T-helper 9 cell (primary cell): ENCODE data around the gene CRTC1.

Experiments used
- DNase-seq: peaks from one replicate; pipeline ENCODE4 v3.0.0-alpha.2; 2020

Gene CRTC1

GRCh38 chr19:18751571-18751970, 68.1 kb downstream of the CRTC1 start:
- no peak for DNase-seq

DNA sequence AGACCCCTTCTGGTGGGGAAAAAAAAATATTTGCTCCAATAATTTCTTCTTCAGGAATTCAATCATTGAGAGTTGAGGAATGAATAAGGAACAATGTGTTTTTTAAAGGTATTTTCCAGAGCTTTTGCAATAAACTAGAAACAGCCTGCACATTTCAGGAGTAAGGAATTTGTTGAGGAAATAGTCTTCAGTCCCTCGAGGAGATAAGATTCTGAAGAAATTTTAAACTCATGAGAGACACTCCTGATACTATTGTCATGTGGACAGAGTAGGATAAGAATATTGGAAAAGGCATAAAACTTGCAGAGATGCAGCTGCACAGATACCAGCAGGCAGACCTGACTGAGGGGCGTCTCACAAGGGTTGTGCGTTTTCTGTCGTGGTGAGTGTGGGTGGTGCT, 71.0 kb downstream of the CRTC1 start:
- no peak for DNase-seq

GRCh38 chr19:18756896-18757295, 73.4 kb downstream of the CRTC1 start:
- no peak for DNase-seq

DNA sequence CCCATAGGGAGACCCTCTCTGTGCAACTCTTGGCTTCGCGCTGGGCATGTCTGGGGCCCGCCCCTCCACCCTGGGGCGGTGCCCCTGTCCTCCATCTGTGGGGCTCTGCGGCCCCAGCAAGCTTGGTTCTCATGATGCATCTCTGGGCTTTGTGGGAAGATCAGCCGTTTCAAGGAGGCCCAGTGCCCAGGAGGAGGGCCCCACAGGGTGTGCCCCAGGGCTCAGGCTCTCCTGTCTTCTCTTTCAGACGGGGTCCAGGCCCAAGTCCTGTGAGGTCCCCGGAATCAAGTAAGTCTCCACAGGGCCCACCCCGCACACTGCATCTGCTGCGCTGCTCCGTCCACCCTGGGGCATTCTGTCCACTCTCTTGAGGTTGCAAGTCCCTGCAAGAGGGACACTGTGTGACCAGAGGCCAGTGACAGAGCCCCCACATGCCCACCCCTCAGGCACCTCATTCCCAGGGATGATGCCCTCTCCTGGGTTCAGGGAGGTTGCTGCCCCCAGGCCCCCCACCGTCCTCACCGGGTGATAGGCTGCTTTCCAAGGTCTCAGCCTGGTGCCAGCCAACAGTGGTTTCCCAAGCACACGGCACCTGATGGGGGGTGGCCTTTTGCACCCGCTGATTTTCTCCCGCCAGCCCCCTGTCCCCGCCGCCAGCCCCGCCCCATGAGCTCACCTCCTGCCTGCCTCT, 76.0 kb downstream of the CRTC1 start:
- DNase-seq, result no peak

- DNase-seq, result no peak
These were observed 76.5 kb downstream of the CRTC1 start for GRCh38 chr19:18759995-18760426.

DNA sequence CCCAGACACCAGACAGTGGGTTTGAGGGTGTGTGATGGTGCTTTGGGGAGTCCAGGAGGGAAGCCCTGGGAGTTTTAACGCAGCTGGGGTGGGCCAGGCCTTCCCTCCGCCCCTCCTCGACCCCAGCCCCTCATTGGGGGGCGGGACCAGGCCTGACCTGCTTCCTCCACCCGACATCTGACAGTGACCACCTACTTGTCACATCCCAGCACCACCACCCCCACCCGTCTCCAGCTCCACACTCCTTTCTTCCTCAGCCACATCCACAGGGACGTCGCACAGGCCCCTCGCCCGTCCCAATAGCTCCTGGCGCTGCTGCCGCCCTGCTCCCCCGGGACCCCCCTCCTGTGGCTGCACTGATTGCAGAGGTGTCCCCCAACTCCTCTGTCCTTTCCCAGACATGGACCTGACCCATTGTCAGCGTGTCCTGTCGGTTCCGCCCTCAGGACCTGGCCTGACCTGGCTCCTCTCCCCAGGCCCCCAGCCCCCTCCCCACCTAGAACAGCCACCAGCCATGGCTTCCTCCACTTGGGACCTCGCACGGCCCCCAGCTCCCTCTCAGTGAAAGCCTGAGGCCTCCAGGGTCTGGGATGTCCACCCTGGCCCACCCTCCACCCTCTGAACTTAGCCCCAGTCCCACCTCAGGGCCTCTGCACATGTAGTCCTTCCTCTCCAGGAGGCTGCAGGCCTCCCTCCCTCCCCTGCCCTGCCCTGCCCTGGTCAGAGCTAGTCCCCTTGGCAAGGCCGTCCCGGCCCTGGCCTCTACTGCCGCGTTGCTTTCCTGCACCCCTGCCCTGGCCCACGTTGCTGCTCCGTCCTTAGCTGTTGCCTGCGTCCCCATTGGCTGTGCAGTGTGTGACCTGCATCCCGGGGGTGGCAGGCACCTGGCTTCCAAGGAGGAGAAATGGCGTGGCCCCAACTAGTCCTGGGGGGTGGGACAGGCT, 77.2 kb downstream of the CRTC1 start:
- DNase-seq, result no peak

DNA sequence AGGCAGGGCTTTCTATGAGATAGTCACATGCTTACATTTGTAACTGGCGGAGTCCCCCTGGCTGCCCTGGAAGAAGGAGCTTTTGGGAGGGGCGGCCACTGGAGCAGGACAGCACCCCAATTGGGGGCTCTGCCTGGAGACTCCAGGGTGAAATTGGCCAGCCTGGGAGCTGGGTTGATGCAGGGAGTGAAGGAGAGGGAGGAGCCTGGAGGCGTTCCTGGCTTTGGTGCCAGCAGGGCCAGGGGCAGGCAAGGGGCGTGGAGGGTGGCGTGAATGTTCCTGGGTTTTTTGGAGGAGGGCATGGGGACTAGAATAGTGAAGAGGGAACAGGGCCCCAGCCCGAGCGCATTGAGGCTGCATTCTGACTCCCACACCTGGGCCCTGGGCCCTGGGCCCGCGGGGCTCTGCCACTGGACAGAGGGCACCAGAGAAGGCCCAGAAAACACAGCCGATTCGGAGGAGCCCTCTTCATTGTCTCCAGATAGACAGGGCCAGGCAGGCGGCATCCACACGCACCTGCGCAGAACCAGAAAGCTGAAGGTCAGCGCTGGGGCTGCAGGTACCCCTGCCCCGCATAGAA, 78.1 kb downstream of the CRTC1 start:
- DNase-seq, result no peak

DNA sequence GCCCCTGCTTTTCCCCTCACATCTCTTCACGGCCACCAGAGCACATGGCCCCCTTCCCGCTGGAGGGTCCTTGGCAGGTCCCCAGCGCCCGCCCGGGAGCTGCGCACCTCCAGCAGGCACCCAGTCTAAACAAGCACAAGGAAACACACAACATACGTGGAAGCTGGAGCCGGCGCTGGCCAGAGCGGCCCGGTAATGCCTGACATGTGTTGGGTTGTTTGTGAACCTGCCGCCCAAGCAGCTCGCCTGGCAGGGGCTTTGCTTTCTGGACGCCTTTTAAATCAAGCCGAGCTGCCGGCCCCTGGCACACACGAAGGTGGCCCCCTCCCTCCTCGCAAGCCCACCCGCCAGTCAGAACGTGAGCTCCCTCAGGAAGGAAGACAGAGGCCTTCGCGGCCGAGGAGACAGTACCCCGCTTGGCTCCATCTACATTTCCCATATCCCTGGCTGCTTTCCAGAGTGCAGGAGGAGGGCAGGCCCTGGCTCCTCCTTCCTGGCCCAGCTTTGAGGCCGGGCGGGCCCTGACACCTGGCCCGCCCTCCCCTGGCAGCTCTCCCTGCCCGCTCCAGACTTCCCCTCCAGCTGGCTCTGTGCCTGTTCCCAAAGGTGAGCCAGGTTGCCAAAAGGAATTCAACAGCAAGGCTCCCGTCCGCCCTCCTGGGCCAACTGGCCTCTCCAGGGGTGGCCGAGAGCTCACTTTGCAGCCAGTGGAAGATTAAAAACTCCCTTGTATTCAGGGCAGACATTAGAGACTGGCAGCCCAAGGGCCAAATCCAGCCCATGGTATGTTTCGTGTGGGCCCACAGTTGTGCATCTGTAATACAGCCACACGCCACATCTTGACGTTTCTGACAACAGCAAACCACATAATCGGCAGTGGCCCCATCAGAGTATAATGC, 78.9 kb downstream of the CRTC1 start:
- DNase-seq, result no peak

GRCh38 chr19:18763674-18764590, 80.5 kb downstream of the CRTC1 start:
- DNase-seq, result no peak

DNA sequence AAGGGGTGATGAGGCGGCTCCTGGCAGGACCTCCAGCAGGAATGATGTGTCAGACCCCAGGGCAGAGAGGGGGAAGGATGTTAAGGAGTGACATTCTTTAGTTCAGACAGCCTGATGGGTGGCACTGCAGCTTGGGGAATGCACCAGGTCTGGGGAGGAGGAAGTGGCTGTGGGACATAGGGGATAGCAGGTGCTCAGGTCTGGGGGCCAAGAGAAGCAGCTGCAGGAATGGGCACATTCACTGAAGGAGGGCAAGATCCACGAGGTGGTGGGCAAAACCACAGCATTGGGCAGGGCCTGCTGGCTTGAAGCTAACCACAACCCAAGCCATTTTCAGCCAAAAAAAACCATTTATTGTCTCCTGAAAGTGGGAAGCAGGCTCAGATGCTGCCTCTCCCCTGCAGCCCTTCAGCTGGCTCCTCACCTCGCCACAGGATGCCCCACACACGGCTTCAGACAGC, 81.1 kb downstream of the CRTC1 start:
- no peak for DNase-seq

DNA sequence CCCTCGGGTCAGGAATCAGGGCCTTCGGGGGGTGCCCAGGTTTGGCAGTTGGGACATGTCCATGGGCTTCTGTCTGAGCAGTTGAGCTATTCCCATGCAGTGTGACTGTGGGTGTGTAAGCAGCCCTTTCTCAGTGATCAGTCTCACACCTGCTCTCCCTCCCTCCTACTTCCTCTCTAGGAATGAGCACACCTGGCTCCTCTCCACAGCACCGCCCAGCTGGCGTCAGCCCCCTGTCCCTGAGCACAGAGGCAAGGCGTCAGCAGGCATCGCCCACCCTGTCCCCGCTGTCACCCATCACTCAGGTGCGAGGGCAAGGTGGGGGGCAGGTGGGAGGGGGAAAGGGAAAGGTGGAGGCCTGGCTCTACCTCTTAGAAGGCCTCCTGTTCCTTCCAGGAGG, 81.7 kb downstream of the CRTC1 start:
- no peak for DNase-seq

GRCh38 chr19:18768046-18768771, 84.7 kb downstream of the CRTC1 start:
- no peak for DNase-seq

DNA sequence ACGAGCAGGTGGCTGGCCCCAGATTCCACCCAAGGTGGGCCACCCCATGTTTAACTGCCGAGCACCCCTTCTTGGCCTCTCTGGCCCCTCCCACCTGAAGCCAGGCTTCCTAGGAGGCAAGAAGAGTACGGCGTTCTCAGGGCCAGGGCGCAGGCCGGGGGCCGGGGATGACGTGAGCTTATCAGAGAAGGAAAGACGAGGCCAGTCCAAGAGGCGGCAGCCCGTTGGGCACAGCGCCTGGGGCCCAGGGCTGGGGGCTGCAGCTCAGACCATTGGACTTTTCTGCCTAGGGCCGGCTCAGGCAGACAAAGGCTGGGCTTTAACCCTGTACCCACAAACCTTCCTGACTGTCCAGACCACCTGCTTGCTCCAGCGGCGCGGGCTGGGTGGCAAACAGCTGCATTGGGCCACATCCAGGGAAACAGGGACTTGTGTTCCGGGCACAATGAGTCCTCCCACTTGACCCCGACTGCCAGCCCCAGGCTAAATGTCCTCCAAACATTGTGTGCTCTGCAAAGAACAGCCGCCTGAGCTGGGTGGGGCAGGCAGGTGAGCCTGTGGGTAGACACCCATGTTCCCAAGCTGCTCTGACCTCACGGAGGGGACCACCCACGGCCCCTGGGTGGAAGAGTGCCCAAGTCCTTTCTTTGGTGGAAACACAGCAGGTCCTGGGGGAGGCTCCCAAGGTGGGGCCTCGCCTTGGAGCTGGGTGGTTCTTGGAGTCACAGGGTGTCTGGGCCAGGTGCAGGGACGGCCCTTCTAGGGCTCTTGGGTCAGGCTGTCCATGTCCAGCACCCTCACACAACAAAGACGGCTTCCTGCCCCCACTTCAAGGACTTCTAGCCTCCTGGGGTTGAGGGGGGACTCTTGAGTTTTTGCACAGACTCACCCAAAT, 85.8 kb downstream of the CRTC1 start:
- no peak for DNase-seq

DNA sequence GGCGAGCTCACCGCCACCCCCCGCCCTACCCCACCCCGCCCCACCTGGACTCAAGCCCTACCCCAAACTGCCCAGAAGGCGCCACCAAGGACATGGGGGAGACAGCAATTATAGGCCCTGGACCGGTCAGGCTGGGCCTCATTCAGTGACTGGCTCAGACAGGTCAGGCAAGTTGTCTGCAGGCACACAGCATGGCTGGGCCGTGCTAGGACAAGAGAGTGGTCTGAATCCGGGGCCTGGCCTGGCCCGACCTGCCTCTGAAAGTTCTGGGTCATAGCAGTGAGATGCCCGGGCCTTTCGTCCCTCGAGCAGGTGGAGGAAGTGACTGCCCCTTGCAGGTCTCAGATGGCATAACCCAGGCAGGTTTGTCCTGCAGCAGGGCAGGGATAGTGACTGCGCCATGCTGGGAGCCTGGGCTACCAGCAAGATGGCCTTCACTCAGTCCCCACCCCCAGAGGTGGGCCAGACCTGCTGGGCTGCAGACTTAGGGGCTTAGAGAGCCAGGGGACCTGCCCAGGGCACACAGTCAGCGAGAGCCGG, 86.6 kb downstream of the CRTC1 start:
- no peak for DNase-seq

GRCh38 chr19:18770663-18771327, 87.3 kb downstream of the CRTC1 start:
- no peak for DNase-seq

DNA sequence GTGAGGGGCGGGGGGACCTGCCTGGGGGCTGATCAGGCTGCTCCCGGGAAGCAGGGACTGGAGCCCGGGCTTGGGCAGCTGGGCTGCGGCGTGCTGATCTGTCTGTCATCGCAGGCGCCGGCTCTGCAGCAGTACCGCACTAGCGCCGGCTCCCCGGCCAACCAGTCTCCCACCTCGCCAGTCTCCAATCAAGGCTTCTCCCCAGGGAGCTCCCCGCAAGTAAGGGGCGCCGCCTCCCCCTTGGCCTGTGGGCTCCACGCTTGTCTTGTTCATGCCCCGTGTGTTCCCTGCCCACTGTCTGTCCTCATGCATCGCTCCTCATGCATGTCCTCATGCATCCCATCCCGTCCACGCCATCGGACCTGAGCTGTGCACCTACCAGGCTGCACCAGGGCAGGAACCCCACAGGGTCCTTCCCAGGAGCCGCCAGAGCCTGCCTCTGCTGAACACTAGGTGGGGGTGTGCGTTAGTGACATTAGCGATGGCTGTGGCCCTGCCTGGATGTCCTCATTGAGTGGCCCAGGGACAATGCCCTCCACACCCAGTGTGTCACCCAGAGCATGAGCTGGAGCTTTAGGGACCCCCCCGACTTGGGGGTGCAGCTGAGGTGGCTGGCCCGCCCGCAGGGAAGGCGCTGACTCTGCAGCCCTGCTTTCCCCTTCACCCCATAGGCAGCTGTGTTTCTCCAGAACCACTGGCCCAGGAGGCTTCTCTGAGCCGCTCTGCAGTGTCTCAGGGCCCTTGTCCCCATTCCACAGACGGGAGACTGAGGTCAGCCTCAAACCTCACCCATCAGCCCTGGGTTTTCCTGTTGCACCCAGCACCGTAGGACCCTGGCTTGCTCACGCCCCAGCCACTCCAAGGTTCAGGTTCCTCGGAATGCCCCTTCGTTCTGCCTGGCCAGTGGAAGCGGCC, 88.1 kb downstream of the CRTC1 start:
- DNase-seq, result no peak
